Breast epithelium (tissue), 4 donors: ENCODE results near the gene LRRC38. TPM values are rescaled to one million over a fixed set of nuclear protein-coding genes. Genes with fewer than 3 reads are reported as not detected.

Experiments
- DNase-seq, 2 donors: peaks; one replicate each; pipeline ENCODE4 v3.0.0-alpha.2; 2019; ENCODE audit warnings: low spot score in 2 of 2
- H3K27ac ChIP-seq, 2 donors: fragments of 200-600 bp; sonication (generic) in 1 of 2; one replicate each; pipeline ENCODE4 v1.5.1; 2016 to 2019; ENCODE audit warnings: mild to moderate bottlenecking in 1 of 2
- H3K27me3 ChIP-seq, 2 donors: fragments of 200-600 bp; sonication (generic) in 1 of 2; one replicate each; pipeline versions ENCODE4 v1.5.1 to v1.6.0; 2017 to 2019; ENCODE audit warnings: control low read depth in 1 of 2, mild to moderate bottlenecking in 1 of 2
- H3K36me3 ChIP-seq: fragments of 200-600 bp; one replicate; pipeline ENCODE4 v1.5.1; 2019
- H3K4me1 ChIP-seq, 2 donors: fragments of 200-600 bp; sonication (generic); one replicate each; pipeline ENCODE4 v1.5.1; 2016 to 2019; ENCODE audit warnings: control low read depth in 1 of 2
- H3K4me3 ChIP-seq, 3 donors: fragments of 200-600 bp; sonication (generic); 1 replicate in 2 of 3; 2 replicates in 1 of 3; pipeline ENCODE4 v1.5.1; 2016 to 2019; ENCODE audit warnings: mild to moderate bottlenecking in 3 of 3, moderate library complexity in 2 of 3
- H3K9me3 ChIP-seq, 2 donors: fragments of 200-600 bp; sonication (generic) in 1 of 2; one replicate each; pipeline ENCODE4 v1.5.1; 2016 to 2019; ENCODE audit warnings: control low read depth in 1 of 2
- CTCF ChIP-seq, 3 donors: fragments of 450-650 bp; IDR thresholded peaks; one replicate each; pipeline ENCODE4 v1.5.1; 2016 to 2017; ENCODE audit warnings: antibody characterized with exemption in 3 of 3, mild to moderate bottlenecking in 3 of 3, moderate library complexity in 3 of 3
- POLR2A ChIP-seq: fragments of 450-650 bp; IDR thresholded peaks from one replicate; pipeline ENCODE4 v1.6.1; 2016; ENCODE audit warnings: antibody characterized with exemption, mild to moderate bottlenecking, moderate library complexity
- POLR2AphosphoS5 ChIP-seq, 3 donors: sonication (generic); formaldehyde crosslinking; IDR thresholded peaks; one replicate each; pipeline ENCODE4 v1.6.1; 2017; ENCODE audit warnings: antibody characterized with exemption in 3 of 3
- intact Hi-C: fragments of 100-400 bp; cut with DNase I; formaldehyde crosslinking; loops from one replicate; pipeline ENCODE4 v1.15.1; 2023; ENCODE audit warnings: low total_unique reads
- total RNA-seq, 3 donors: library from RNA; depleted of rRNA; stranded (reverse); fragments of >200 nt; gene quantifications; one replicate each; pipeline ENCODE4 v1.1.0, GENCODE V29; 2016

The LRRC38 gene
- total RNA-seq, 3 donors from 2014 or later: 0.15 TPM; not detected in 2

GRCh38 chr1:13544221-13544556 is 30.4 kb upstream of the LRRC38 start:
- Histone ChIP-seq H3K4me3 (no peak overlapping the region), H3K4me1 (no peaks in the 10 kb centered on the region), H3K36me3 (no peaks in the 10 kb centered on the region), H3K9me3 (no peaks in the 10 kb centered on the region), H3K27ac (peak overlapping the region in 1 of 2 donors; percentile 43), H3K27me3 (no peaks in the 10 kb centered on the region)
- peak in 1 of 3 donors; percentile 3 for TF ChIP-seq CTCF (IDR thresholded peaks at IDR 0.05)
- TF ChIP-seq POLR2AphosphoS5 (IDR thresholded peaks at IDR 0.05): no peak
- DNase-seq: no peak
- intact Hi-C loops: no loop called here

GRCh38 chr1:13543451-13544220 is 29.8 kb upstream of the LRRC38 start:
- Histone ChIP-seq H3K27ac (peak overlapping the region in 1 of 2 donors; percentile 76), H3K4me3 (no peak overlapping the region), H3K27me3 (no peaks in the 10 kb centered on the region), H3K36me3 (no peaks in the 10 kb centered on the region), H3K4me1 (no peaks in the 10 kb centered on the region), H3K9me3 (no peaks in the 10 kb centered on the region)
- TF ChIP-seq POLR2AphosphoS5 (IDR thresholded peaks at IDR 0.05) (peak in 1 of 3 donors; percentile 42), POLR2A (no peak), CTCF (IDR thresholded peaks at IDR 0.05) (peak in 2 of 3 donors; percentile 34 to 61)
- peak; percentile 54 to 55 for DNase-seq
- intact Hi-C loops: no loop called here

GRCh38 chr1:13541435-13542215 is 27.8 kb upstream of the LRRC38 start:
- Histone ChIP-seq H3K4me1 (no peaks in the 10 kb centered on the region), H3K9me3 (no peaks in the 10 kb centered on the region), H3K27ac (no peak overlapping the region), H3K27me3 (no peaks in the 10 kb centered on the region), H3K36me3 (no peaks in the 10 kb centered on the region), H3K4me3 (no peak overlapping the region)
- TF ChIP-seq CTCF (IDR thresholded peaks at IDR 0.05) (no peak), POLR2AphosphoS5 (IDR thresholded peaks at IDR 0.05) (no peak), POLR2A (no peak)
- no peak for DNase-seq
- intact Hi-C loops: no loop called here

GRCh38 chr1:13540866-13541265 is 27.1 kb upstream of the LRRC38 start:
- intact Hi-C loops: no loop called here
- peak in 1 of 2 donors; percentile 64 for DNase-seq

More at GRCh38 chr1:13540866-13541265, 27.1 kb upstream of the LRRC38 start:
- H3K9me3 ChIP-seq: no peaks in the 10 kb centered on the region
- peak overlapping the region in 1 of 2 donors; percentile 23 for H3K27ac ChIP-seq
- TF ChIP-seq POLR2A: no peak
- TF ChIP-seq POLR2AphosphoS5 (IDR thresholded peaks at IDR 0.05): no peak
- TF ChIP-seq CTCF (IDR thresholded peaks at IDR 0.05): no peak
- H3K27me3 ChIP-seq: no peaks in the 10 kb centered on the region
- no peaks in the 10 kb centered on the region for H3K4me1 ChIP-seq
- no peaks in the 10 kb centered on the region for H3K36me3 ChIP-seq
- no peak overlapping the region for H3K4me3 ChIP-seq
